OCI-LY1 (cell line): ENCODE data around the gene TRPC4AP.

Experiments
- CTCF ChIP-seq: fragments of 200-600 bp; sonication (generic), shearing (Covaris generic); IDR thresholded peaks from 2 replicates; pipeline ENCODE4 v1.5.1; 2017; ENCODE audit warnings: mild to moderate bottlenecking, antibody characterized with exemption, low read length, moderate library complexity, mixed read lengths
- EZH2 ChIP-seq: fragments of 200-600 bp; sonication (generic), shearing (Covaris generic); IDR thresholded peaks from 2 replicates; pipeline ENCODE4 v1.8.0; 2017; ENCODE audit warnings: borderline replicate concordance, mixed run types, mild to moderate bottlenecking, antibody characterized with exemption, low read length, moderate library complexity, mixed read lengths

GRCh38 chr20:35012227-35013069, 80.2 kb downstream of the TRPC4AP start:
- TF ChIP-seq CTCF = no peak
- no peak for TF ChIP-seq EZH2
